HG03139 (cell line): ENCODE results near the gene SMIM43.

Experiments
- ATAC-seq: cut with Tn5 transposase; IDR thresholded peaks from one replicate; pipeline ENCODE4 v1.9.1; 2021; ENCODE audit not compliant: unreplicated experiment

SMIM43 gene

GRCh38 chr4:121764702-121765367 is at the start of gene SMIM43:
TSS of gene SMIM43 (minus strand) at chr4:121765164. CDS start at chr4:121765105, 59 bp downstream.
- ATAC-seq: no peak

GRCh38 chr4:121814756-121815155 is 49.8 kb upstream of the SMIM43 start:
- no peak for ATAC-seq

GRCh38 chr4:121811122-121811521 is 46.2 kb upstream of the SMIM43 start:
- no peak for ATAC-seq

- no peak for ATAC-seq
These were observed 41.4 kb upstream of the SMIM43 start for GRCh38 chr4:121806411-121806810.

- ATAC-seq: no peak
These were observed 36.7 kb upstream of the SMIM43 start for GRCh38 chr4:121801715-121802075.

GRCh38 chr4:121800961-121801714 is 36.2 kb upstream of the SMIM43 start, which contains the start of gene EXOSC9:
TSS of gene EXOSC9 (plus strand) at chr4:121801323. CDS start at chr4:121801425, 102 bp downstream.
- ATAC-seq: peak; percentile 77

GRCh38 chr4:121800638-121800960 is 35.6 kb upstream of the SMIM43 start:
- peak; percentile 7 for ATAC-seq

GRCh38 chr4:121799867-121800501 is 35.0 kb upstream of the SMIM43 start:
- ATAC-seq: no peak

- no peak for ATAC-seq
These were observed 34.4 kb upstream of the SMIM43 start for GRCh38 chr4:121799208-121799823.

GRCh38 chr4:121796283-121796682 is 31.3 kb upstream of the SMIM43 start:
- ATAC-seq: no peak

- no peak for ATAC-seq
These were observed 29.7 kb upstream of the SMIM43 start for GRCh38 chr4:121794505-121795188.

GRCh38 chr4:121792966-121793365 is 28.0 kb upstream of the SMIM43 start:
- ATAC-seq: no peak

GRCh38 chr4:121791481-121791880 is 26.5 kb upstream of the SMIM43 start:
- ATAC-seq: no peak

- ATAC-seq: no peak
These were observed 26.0 kb upstream of the SMIM43 start for GRCh38 chr4:121790976-121791375.

- no peak for ATAC-seq
These were observed 25.2 kb upstream of the SMIM43 start for GRCh38 chr4:121789960-121790829.

- no peak for ATAC-seq
These were observed 24.5 kb upstream of the SMIM43 start for GRCh38 chr4:121789455-121789854.

- peak; percentile 47 for ATAC-seq
These were observed 23.9 kb upstream of the SMIM43 start for GRCh38 chr4:121788896-121789295.

GRCh38 chr4:121786221-121786620 is 21.3 kb upstream of the SMIM43 start:
- ATAC-seq: no peak

- no peak for ATAC-seq
These were observed 20.5 kb upstream of the SMIM43 start for GRCh38 chr4:121785479-121785878.

GRCh38 chr4:121784975-121785374 is 20.0 kb upstream of the SMIM43 start:
- no peak for ATAC-seq
